ENCODE measurements around the gene PGBD5. TPM values are rescaled to one million over a fixed set of nuclear protein-coding genes. Genes with fewer than 3 reads are reported as not detected.

PGBD5 gene
- total RNA-seq, 1 experiment from 2014 or later: 37.8 TPM

DNA sequence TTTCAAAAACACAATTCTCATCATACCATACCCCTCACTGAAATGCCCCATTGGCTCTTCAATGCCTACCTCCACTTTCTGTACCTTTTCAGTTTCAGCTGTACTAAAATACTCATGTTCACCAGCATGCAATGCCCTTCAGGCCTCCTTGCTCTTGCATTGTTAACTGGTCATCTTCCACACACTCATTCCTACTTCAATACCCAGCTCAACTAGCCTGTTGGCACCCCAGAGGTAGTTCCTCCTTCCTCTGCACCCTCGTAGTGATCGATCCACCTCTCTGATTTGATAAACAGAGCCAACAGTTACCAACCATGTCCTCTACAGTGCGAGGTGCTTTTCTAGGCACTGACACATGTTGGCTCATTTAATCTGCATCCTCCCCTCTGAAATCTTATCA is 46.7 kb downstream of the PGBD5 start:
- no peak overlapping the region for H3K27ac Mint-ChIP-seq (ENCODE audit: unreplicated experiment)
- H3K9me3 Mint-ChIP-seq (ENCODE audit: low read depth, unreplicated experiment): peaks cover 7% of the 10 kb centered on the region
- H3K4me3 Mint-ChIP-seq (ENCODE audit: low read depth, unreplicated experiment): no peak overlapping the region
- no peak for DNase-seq
- no TSS peak for BruUV-seq (replicated peaks)
- CTCF ChIA-PET: no interaction called here
- intact Hi-C loops (cut with micrococcal nuclease; ENCODE audit: unreplicated experiment): no loop called here
- no peak for TF ChIP-seq CTCF (IDR thresholded peaks at IDR 0.05; ENCODE audit: unreplicated experiment)
- H3K36me3 Mint-ChIP-seq (ENCODE audit: insufficient read depth, unreplicated experiment): peaks cover 14% of the 10 kb centered on the region
- H3K27me3 Mint-ChIP-seq (ENCODE audit: unreplicated experiment): no peaks in the 10 kb centered on the region
- H3K4me1 Mint-ChIP-seq (ENCODE audit: low read depth, unreplicated experiment): peaks cover 39% of the 10 kb centered on the region

DNA sequence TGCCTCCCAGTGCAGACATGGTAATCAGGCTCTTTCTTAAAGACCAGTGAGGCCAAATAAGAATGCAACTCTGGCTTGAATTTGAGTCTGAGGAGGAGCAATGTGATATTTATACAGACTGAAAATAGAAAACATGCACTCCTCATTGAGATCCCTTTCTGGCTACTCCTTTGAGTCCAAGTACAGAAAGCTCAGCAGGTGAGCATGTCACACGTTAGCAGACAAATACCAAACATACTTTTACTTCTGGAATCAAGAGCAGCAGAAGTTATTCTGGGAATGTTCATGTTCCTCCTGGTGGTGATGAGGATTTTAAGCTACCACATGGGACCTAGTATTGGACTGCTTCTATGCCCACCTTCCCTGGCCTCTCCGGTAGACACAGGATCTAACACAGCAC is 48.3 kb downstream of the PGBD5 start:
- Mint-ChIP-seq H3K36me3 (ENCODE audit: insufficient read depth, unreplicated experiment) (peaks cover 14% of the 10 kb centered on the region), H3K27ac (ENCODE audit: unreplicated experiment) (no peak overlapping the region), H3K9me3 (ENCODE audit: low read depth, unreplicated experiment) (peaks cover 7% of the 10 kb centered on the region), H3K27me3 (ENCODE audit: unreplicated experiment) (no peaks in the 10 kb centered on the region), H3K4me1 (ENCODE audit: low read depth, unreplicated experiment) (peaks cover 37% of the 10 kb centered on the region), H3K4me3 (ENCODE audit: low read depth, unreplicated experiment) (no peak overlapping the region)
- no peak for DNase-seq
- intact Hi-C loops (cut with micrococcal nuclease; ENCODE audit: unreplicated experiment): no loop called here
- TF ChIP-seq CTCF (IDR thresholded peaks at IDR 0.05; ENCODE audit: unreplicated experiment): no peak
- no TSS peak for BruUV-seq (replicated peaks)
- CTCF ChIA-PET: no interaction called here

DNA sequence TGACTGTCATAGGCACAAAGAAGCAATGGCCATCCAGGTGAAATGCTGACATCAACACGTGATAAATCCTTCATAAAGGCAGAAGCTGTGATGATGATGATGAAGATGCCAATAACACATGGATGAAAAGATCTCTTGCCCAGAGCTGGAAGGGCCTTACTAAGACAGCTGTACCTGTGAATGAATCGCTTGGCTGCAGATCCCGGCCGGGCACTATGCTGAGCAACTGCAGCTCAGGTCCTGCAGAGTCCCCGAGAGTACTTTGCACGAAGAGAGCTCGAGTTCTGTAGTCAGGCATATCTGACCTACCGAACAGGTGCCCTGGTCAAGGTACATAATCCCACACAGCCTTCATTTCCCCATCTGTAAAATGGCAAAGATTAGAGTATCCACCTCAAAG is 48.8 kb downstream of the PGBD5 start:
- no peak overlapping the region for H3K4me3 Mint-ChIP-seq (ENCODE audit: low read depth, unreplicated experiment)
- no peak for DNase-seq
- H3K27ac Mint-ChIP-seq (ENCODE audit: unreplicated experiment): no peak overlapping the region
- H3K27me3 Mint-ChIP-seq (ENCODE audit: unreplicated experiment): no peaks in the 10 kb centered on the region
- BruUV-seq (replicated peaks): no TSS peak
- no peak for TF ChIP-seq CTCF (IDR thresholded peaks at IDR 0.05; ENCODE audit: unreplicated experiment)
- CTCF ChIA-PET: no interaction called here
- peaks cover 32% of the 10 kb centered on the region for H3K4me1 Mint-ChIP-seq (ENCODE audit: low read depth, unreplicated experiment)
- peaks cover 13% of the 10 kb centered on the region for H3K36me3 Mint-ChIP-seq (ENCODE audit: insufficient read depth, unreplicated experiment)
- intact Hi-C loops (cut with micrococcal nuclease; ENCODE audit: unreplicated experiment): no loop called here
- peaks cover 7% of the 10 kb centered on the region for H3K9me3 Mint-ChIP-seq (ENCODE audit: low read depth, unreplicated experiment)

DNA sequence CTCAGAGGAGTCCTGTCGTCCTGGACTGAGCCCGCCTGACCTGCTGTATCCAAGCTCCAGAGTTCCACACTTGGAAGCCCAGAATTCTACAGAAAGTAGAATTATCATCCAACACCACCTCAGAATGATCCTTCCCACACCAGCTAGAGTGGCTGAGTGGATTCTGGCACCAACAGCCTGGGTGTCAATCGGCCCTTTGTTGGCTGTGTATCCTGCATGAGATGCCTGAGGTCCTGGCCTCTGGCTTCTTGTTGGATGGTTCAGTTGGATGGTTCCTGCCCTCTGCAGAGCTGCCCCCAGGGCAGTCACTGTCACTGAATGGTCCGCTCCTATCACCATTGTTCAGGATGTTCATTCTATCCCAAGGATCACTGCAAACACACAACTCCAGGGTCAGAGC is 49.8 kb downstream of the PGBD5 start:
- Mint-ChIP-seq H3K27me3 (ENCODE audit: unreplicated experiment) (no peaks in the 10 kb centered on the region), H3K27ac (ENCODE audit: unreplicated experiment) (no peak overlapping the region), H3K9me3 (ENCODE audit: low read depth, unreplicated experiment) (peaks cover 7% of the 10 kb centered on the region), H3K36me3 (ENCODE audit: insufficient read depth, unreplicated experiment) (peaks cover 3% of the 10 kb centered on the region), H3K4me3 (ENCODE audit: low read depth, unreplicated experiment) (no peak overlapping the region), H3K4me1 (ENCODE audit: low read depth, unreplicated experiment) (peaks cover 22% of the 10 kb centered on the region)
- TF ChIP-seq CTCF (IDR thresholded peaks at IDR 0.05; ENCODE audit: unreplicated experiment): no peak
- intact Hi-C loops (cut with micrococcal nuclease; ENCODE audit: unreplicated experiment): no loop called here
- CTCF ChIA-PET: no interaction called here
- DNase-seq: no peak
- BruUV-seq (replicated peaks): no TSS peak
